Lung (tissue), 12 donors: ENCODE data around the gene MEF2C. TPM values are rescaled to one million over a fixed set of nuclear protein-coding genes. Genes with fewer than 3 reads are reported as not detected.

ENCODE experiments used
- ATAC-seq: fragments of 200-7000 bp; cut with Tn5 transposase; one replicate; pipeline ENCODE4 v1.9.1; 2020; ENCODE audit warnings: moderate number of reproducible peaks; ENCODE audit not compliant: insufficient read depth, low FRiP score
- DNase-seq, 3 donors: peaks; one replicate each; pipeline ENCODE4 v3.0.0-alpha.2; 2013 to 2017
- H3K27ac ChIP-seq, 2 donors: one replicate each; pipeline ENCODE4 v1.5.1; 2013; ENCODE audit warnings: mild to moderate bottlenecking in 2 of 2, moderate library complexity in 2 of 2, control low read depth in 1 of 2, inconsistent platforms in 1 of 2, low read depth in 1 of 2, low read length in 1 of 2
- H3K27me3 ChIP-seq, 3 donors: one replicate each; pipeline ENCODE4 v1.5.1; 2013; ENCODE audit warnings: low read length in 2 of 3; ENCODE audit not compliant: control insufficient read depth in 3 of 3, insufficient read depth in 3 of 3
- H3K36me3 ChIP-seq, 4 donors: one replicate each; pipeline ENCODE4 v1.5.1; 2013; ENCODE audit warnings: low read length in 4 of 4, mild to moderate bottlenecking in 1 of 4, moderate library complexity in 1 of 4; ENCODE audit not compliant: control insufficient read depth in 4 of 4, insufficient read depth in 4 of 4
- H3K4me1 ChIP-seq, 5 donors: one replicate each; pipeline ENCODE4 v1.5.1; 2013; ENCODE audit warnings: low read length in 5 of 5, mild to moderate bottlenecking in 2 of 5, moderate library complexity in 1 of 5; ENCODE audit not compliant: control insufficient read depth in 5 of 5, insufficient read depth in 5 of 5
- H3K4me3 ChIP-seq: one replicate; pipeline ENCODE4 v1.5.1; 2013; ENCODE audit warnings: mild to moderate bottlenecking, control low read depth, moderate library complexity
- H3K9ac ChIP-seq, 2 donors: one replicate each; pipeline ENCODE4 v1.5.1; 2013; ENCODE audit warnings: low read length in 2 of 2, control low read depth in 1 of 2; ENCODE audit not compliant: insufficient read depth in 1 of 2
- H3K9me3 ChIP-seq, 4 donors: one replicate each; pipeline ENCODE4 v1.5.1; 2013; ENCODE audit warnings: low read length in 3 of 4, mild to moderate bottlenecking in 1 of 4, moderate library complexity in 1 of 4; ENCODE audit not compliant: control insufficient read depth in 4 of 4, insufficient read depth in 3 of 4
- WGBS, 2 donors: extraction: QIAGEN DNeasy Blood & Tissue Kit; methylation state at CpG; one replicate each; pipeline ENCODE4 v1.1.7; 2013; 5-methylcytosine and 5-hydroxymethylcytosine counted together
- polyA plus RNA-seq, 2 donors: library from polyadenylated mRNA; stranded (reverse); fragments of 200-250 nt; gene quantifications; one replicate each; pipeline ENCODE4 v1.2.1, GENCODE V29; 2013
- total RNA-seq, 2 donors: library from RNA; depleted of rRNA in 1 of 2; stranded (reverse); fragments of >200 nt in 1 of 2; gene quantifications; one replicate each; pipeline ENCODE4 v1.2.1, GENCODE V29; 2014 to 2021
- TF ChIP-seq, protein P1 (sequence below): IDR thresholded peaks from 2 replicates; pipeline ENCODE4 v1.5.1; 2012; ENCODE audit warnings: mild to moderate bottlenecking; ENCODE audit errors: control extremely low read depth, extremely low read depth
- donor health status: control.
- donor health status: control.
- donor health status: Bipolar disorder and iron deficiency.
- donor health status: healthy.
- donor health status: DM: yes; HTN: yes; CAD: no.

The MEF2C gene
- total and polyA plus RNA-seq, 4 donors, result 9.1 to 138 (median 28.8) TPM

- Histone ChIP-seq H3K36me3 (no peaks in the 10 kb centered on the region), H3K9me3 (no peaks in the 10 kb centered on the region), H3K4me1 (peaks cover 0 to 3% (median 0%) of the 10 kb centered on the region in 5 donors), H3K27me3 (no peaks in the 10 kb centered on the region), H3K27ac (no peak overlapping the region), H3K4me3 (no peak overlapping the region), H3K9ac (no peak overlapping the region)
- TF ChIP-seq, protein P1, sequence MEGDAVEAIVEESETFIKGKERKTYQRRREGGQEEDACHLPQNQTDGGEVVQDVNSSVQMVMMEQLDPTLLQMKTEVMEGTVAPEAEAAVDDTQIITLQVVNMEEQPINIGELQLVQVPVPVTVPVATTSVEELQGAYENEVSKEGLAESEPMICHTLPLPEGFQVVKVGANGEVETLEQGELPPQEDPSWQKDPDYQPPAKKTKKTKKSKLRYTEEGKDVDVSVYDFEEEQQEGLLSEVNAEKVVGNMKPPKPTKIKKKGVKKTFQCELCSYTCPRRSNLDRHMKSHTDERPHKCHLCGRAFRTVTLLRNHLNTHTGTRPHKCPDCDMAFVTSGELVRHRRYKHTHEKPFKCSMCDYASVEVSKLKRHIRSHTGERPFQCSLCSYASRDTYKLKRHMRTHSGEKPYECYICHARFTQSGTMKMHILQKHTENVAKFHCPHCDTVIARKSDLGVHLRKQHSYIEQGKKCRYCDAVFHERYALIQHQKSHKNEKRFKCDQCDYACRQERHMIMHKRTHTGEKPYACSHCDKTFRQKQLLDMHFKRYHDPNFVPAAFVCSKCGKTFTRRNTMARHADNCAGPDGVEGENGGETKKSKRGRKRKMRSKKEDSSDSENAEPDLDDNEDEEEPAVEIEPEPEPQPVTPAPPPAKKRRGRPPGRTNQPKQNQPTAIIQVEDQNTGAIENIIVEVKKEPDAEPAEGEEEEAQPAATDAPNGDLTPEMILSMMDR, result no peak
- 94 to 95% methylated on average over 2 of the region's 2 CpGs for WGBS, 2 donors
- no peak for DNase-seq
- no peak for ATAC-seq
These were observed 16.2 kb upstream of the MEF2C start for GRCh38 chr5:88899096-88899737.

DNA sequence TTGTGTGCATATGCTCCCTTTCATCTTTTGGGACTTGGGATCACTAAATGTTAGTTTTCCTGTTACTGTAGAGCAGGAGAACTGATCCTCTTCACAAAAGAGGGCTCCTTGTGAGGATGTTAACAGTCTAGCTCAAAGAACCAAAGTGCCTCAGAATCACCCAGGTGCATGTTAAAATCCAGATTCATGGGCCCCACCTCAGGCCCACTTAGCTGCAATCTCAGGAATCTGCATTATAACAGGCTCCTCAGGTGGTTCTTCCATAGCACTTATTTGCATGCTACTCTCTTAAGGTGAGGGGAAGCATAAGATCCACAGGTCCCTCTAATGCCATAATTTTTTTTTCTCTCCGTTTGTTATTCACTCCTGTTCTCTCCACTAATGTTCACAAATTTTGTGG, 14.8 kb upstream of the MEF2C start:
- ATAC-seq (no peak), DNase-seq (no peak)
- H3K36me3 ChIP-seq, result no peaks in the 10 kb centered on the region
- peaks cover 0 to 3% (median 0%) of the 10 kb centered on the region in 5 donors for H3K4me1 ChIP-seq
- no peak overlapping the region for H3K27ac ChIP-seq
- no peaks in the 10 kb centered on the region for H3K27me3 ChIP-seq
- 86 to 94% methylated on average over 1 of the region's 1 CpG for WGBS, 2 donors
- no peak overlapping the region for H3K9ac ChIP-seq
- no peak overlapping the region for H3K4me3 ChIP-seq
- TF ChIP-seq, protein P1, result no peak
- H3K9me3 ChIP-seq, result no peaks in the 10 kb centered on the region

DNA sequence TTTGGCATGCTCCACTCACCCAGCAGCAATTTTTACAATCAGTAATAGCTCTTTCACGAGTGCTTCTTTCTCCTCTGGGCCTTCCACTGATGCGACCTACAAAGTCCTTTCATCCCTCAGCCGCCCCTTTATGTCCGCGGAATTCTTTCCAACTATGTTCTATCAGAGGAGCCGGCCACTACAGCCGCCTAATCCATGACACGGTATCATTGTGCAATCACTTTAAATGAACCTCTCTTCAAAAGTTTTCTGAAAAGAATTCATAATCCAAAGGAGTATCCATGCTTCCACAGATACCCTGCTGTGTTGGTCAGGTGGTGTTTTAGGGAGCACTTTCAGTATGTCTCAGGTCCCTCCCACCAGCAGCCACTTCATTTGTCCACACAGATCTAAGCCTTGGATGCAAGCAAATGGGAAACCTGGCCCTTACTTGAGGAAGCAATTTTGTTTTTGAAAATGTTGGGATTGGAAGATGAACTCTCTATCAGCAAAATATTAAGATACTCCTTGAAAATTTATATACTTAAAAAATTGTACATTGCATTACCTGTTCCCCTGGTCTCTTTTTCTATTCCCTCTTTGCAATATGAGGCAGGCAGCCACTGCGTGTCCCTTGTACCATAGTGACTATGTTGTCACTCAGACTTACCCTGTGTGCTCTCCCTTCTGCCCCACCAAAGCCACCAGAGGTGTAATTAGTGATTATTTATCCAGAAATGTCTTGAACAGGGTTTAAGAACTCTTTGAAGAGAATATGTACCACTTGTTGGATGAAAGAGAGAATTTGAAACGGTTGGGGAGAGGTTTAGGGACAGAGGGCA, 12.9 kb upstream of the MEF2C start:
- 76 to 89% methylated on average over 10 of the region's 10 CpGs for WGBS, 2 donors
- TF ChIP-seq, protein P1, result no peak
- DNase-seq (no peak), ATAC-seq (no peak)
- Histone ChIP-seq H3K27ac (no peak overlapping the region), H3K4me3 (no peak overlapping the region), H3K9ac (no peak overlapping the region), H3K36me3 (no peaks in the 10 kb centered on the region), H3K4me1 (peaks cover 0 to 3% (median 0%) of the 10 kb centered on the region in 5 donors), H3K27me3 (no peaks in the 10 kb centered on the region), H3K9me3 (no peaks in the 10 kb centered on the region)
